GM12865 (cell line): ENCODE measurements around the gene GRIP2.
A peak's percentile ranks its signal among the peaks of the same experiment; 100 is the strongest.

Source experiments
- DNase-seq: peaks from one replicate; pipeline ENCODE4 v3.0.0; 2010; ENCODE audit warnings: low read depth
- H3K4me3 ChIP-seq: 2 replicates; pipeline ENCODE4 v1.5.1; 2011; ENCODE audit warnings: mild to moderate bottlenecking, low read depth, low read length, control low read depth
- CTCF ChIP-seq: IDR thresholded peaks from 2 replicates; pipeline ENCODE4 v1.5.1; 2011; ENCODE audit warnings: low read length, control low read depth, low read depth, inconsistent platforms; ENCODE audit not compliant: insufficient read depth; ENCODE audit errors: missing control alignments

GRIP2 gene

GRCh38 chr3:14475621-14476020, 64.5 kb downstream of the GRIP2 start:
- no peak overlapping the region for H3K4me3 ChIP-seq
- TF ChIP-seq CTCF = no peak
- DNase-seq = no peak

DNA sequence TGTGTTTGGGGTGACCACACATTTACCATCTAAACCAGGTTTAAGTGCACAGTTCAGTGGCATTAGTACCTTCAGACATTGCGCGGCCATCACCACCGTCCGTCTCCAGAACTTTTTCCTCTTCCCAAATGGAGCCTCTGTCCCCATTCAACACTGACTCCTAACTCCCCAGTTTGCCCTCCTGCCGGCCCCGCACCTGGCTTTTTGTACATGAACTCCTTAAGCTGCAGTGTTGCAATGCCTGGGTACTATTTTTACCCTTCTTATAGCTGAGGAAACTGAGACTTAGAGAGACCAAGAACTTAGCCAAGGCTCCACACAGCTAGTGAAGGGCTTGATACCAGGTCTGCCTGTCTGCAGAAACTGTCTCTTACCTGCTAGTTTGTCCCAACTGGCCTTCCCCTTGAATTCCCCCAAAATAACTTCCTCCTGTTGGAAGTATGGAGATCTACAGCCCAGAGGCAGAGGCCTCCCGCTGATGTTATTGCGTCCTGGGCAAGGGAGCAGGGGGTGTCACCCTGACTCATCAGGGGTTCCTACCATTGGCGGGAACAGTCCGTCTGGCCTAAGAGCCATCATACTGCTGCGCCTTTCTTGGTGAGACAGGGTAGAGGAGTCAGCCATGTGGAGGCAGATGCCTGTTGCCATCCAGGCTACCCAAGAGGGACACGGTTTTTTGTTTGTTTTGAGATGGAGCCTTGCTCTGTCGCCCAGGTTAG, 65.6 kb downstream of the GRIP2 start:
- TF ChIP-seq CTCF = no peak
- no peak overlapping the region for H3K4me3 ChIP-seq
- no peak for DNase-seq

- no peak for TF ChIP-seq CTCF
Observed at GRCh38 chr3:14473411-14473891, 66.7 kb downstream of the GRIP2 start.

GRCh38 chr3:14472471-14473351, 67.4 kb downstream of the GRIP2 start:
- H3K4me3 ChIP-seq = no peak overlapping the region
- no peak for TF ChIP-seq CTCF
- DNase-seq = peak; percentile 35

More at GRCh38 chr3:14473411-14473891, 66.7 kb downstream of the GRIP2 start:
- H3K4me3 ChIP-seq = no peak overlapping the region
- DNase-seq = no peak

- DNase-seq = no peak
- TF ChIP-seq CTCF = no peak
- no peak overlapping the region for H3K4me3 ChIP-seq
Observed at GRCh38 chr3:14471690-14472089, 68.5 kb downstream of the GRIP2 start.

DNA sequence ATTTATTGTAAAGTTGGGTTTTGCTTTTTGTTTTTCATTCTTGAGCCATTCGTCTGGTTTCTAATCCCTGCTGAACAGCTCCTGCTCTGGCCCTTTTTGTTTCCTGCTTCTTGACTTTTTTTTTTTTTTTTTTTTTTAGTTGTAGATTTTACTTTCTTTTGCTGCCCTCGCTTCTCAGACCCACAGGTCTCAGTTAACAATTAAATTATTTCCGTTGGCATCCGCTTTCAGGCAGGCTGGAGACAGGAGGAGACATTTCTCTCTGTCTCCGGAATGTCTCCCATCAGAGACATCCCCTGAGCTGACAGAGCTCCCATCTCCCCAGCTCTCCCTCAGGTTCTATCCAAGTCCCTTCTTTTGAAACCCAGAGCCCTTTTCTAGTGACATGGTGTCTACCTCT, 69.1 kb downstream of the GRIP2 start:
- H3K4me3 ChIP-seq = no peak overlapping the region
- no peak for TF ChIP-seq CTCF
- DNase-seq = no peak
